ENCODE measurements around the gene NDST1. TPM values are rescaled to one million over a fixed set of nuclear protein-coding genes. Genes with fewer than 3 reads are reported as not detected.

The NDST1 gene
- total RNA-seq, 1 experiment from 2014 or later, result 33.1 TPM

DNA sequence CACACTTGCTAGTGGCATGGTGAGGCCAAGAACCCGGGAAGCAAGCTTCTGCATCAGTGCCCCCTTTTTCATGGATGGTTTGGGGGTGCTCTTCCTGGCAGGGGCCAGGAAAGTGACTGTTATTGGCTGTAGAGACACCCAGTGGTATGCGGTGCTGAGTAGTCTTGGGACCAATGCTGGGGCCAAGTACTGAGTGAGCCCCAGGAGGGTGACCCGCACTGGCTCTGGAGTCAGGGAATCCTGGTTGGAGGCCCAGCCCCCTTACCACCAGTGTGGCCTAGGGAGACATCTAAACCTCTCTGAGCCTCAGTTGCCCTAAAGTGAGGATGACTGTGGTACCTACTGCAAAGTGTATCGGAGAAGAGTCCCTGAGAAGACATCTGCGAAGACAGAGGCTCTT is 91.3 kb downstream of the NDST1 start:
- no peaks in the 10 kb centered on the region for H3K27me3 ChIP-seq (ENCODE audit: insufficient read depth, low read length)
- no peak for ATAC-seq
- no peaks in the 10 kb centered on the region for H3K9me2 ChIP-seq (ENCODE audit: insufficient read depth)
- H3K36me3 ChIP-seq (ENCODE audit: control insufficient read depth in 1 of 2, insufficient read depth in 2 of 2, low read length in 2 of 2), result no peaks in the 10 kb centered on the region
- BruUV-seq (replicated peaks), result no TSS peak
- no peaks in the 10 kb centered on the region for H4K20me1 ChIP-seq (ENCODE audit: insufficient read depth)
- ChIA-PET RAD21 (ENCODE audit: low non-redundant PET in 1 of 2, low total read pairs in 2 of 2, uncharacterized antibody in 2 of 2, unreplicated experiment in 2 of 2) (no interaction called here), CTCF (no interaction called here), POLR2A (no interaction called here)
- H3K4me3 ChIP-seq (replicated peaks in 1 of 2; ENCODE audit: low read depth in 1 of 2, low read length in 2 of 2), result no peak overlapping the region
- TF ChIP-seq POLR2A (IDR thresholded peaks at IDR 0.05; ENCODE audit: borderline replicate concordance, extremely low read depth, insufficient read depth, insufficient read length) (no peak), ZNF274 (IDR thresholded peaks at IDR 0.05; ENCODE audit: low read depth, low read length) (no peak), CBX3 (IDR thresholded peaks at IDR 0.05; ENCODE audit: low read depth) (no peak), YY1 (IDR thresholded peaks at IDR 0.05; ENCODE audit: extremely low read depth, insufficient replicate concordance, low read depth, low read length) (no peak), RAD21 (IDR thresholded peaks at IDR 0.05; ENCODE audit: low read depth) (no peak), JUND (IDR thresholded peaks at IDR 0.05) (no peak)
- no peak overlapping the region for H3K27ac ChIP-seq (ENCODE audit: low read depth, low read length)
- no peak for DNase-seq (ENCODE audit: low read depth, low spot score)
- H2AFZ ChIP-seq (ENCODE audit: low read depth, low read length, poor library complexity, severe bottlenecking), result no peak overlapping the region
- no peak overlapping the region for H3K9ac ChIP-seq (ENCODE audit: low read length)
- intact Hi-C loops (cut with micrococcal nuclease), result no loop called here
- peaks cover 0 to 5% of the 10 kb centered on the region in 2 experiments; a peak in 2 of 4 replicates for H3K4me1 ChIP-seq (ENCODE audit: control insufficient read depth in 1 of 2, insufficient read depth in 2 of 2, low read length in 2 of 2)
- no peaks in the 10 kb centered on the region for H3K9me3 ChIP-seq (ENCODE audit: control insufficient read depth in 1 of 2, insufficient read depth in 1 of 2, low read depth in 1 of 2, low read length in 2 of 2)
- H3K79me2 ChIP-seq (ENCODE audit: insufficient read depth, low read length), result no peaks in the 10 kb centered on the region
- H3K4me2 ChIP-seq (ENCODE audit: low read length), result no peak overlapping the region

DNA sequence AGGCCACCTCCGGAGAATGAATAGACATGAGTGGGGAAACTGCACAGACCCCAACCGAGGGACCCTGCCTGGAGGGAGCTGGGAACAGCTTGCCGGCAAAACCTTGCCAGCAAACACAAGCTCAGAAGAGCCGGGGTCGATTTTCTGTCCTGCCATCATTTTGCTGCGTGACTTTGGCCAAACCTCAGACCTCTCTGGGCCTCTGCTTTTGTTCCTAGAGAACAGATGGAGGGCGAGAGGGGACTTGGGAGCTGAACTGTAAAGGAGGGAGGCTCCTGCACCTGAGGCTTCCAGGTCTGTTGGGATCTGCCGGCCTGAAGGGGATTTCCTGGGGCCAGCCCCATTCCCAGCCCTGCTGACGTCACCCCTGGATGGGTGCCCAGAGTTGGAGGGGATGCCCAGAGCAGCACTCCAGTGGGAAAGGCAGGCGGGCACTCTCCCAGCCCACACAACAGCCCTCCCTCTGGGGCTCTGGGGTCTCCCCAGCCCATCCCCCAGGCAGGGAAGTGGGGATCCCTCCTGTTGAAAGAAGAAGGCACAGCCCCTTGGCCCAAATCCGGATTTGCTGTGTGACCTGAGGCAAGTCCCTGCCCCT is 92.1 kb downstream of the NDST1 start:
- Histone ChIP-seq H3K9me3 (ENCODE audit: control insufficient read depth in 1 of 2, insufficient read depth in 1 of 2, low read depth in 1 of 2, low read length in 2 of 2) (no peaks in the 10 kb centered on the region), H3K4me2 (ENCODE audit: low read length) (no peak overlapping the region), H3K36me3 (ENCODE audit: control insufficient read depth in 1 of 2, insufficient read depth in 2 of 2, low read length in 2 of 2) (no peaks in the 10 kb centered on the region), H3K4me3 (replicated peaks in 1 of 2; ENCODE audit: low read depth in 1 of 2, low read length in 2 of 2) (no peak overlapping the region), H3K9me2 (ENCODE audit: insufficient read depth) (no peaks in the 10 kb centered on the region), H2AFZ (ENCODE audit: low read depth, low read length, poor library complexity, severe bottlenecking) (no peak overlapping the region), H3K4me1 (ENCODE audit: control insufficient read depth in 1 of 2, insufficient read depth in 2 of 2, low read length in 2 of 2) (peaks cover 0 to 5% of the 10 kb centered on the region in 2 experiments; a peak in 2 of 4 replicates), H3K79me2 (ENCODE audit: insufficient read depth, low read length) (no peaks in the 10 kb centered on the region), H3K27me3 (ENCODE audit: insufficient read depth, low read length) (no peaks in the 10 kb centered on the region), H3K9ac (ENCODE audit: low read length) (no peak overlapping the region), H3K27ac (ENCODE audit: low read depth, low read length) (no peak overlapping the region), H4K20me1 (ENCODE audit: insufficient read depth) (no peaks in the 10 kb centered on the region)
- intact Hi-C loops (cut with micrococcal nuclease), result no loop called here
- no TSS peak for BruUV-seq (replicated peaks)
- ChIA-PET CTCF (no interaction called here), RAD21 (ENCODE audit: low non-redundant PET in 1 of 2, low total read pairs in 2 of 2, uncharacterized antibody in 2 of 2, unreplicated experiment in 2 of 2) (no interaction called here), POLR2A (no interaction called here)
- TF ChIP-seq, protein P1, sequence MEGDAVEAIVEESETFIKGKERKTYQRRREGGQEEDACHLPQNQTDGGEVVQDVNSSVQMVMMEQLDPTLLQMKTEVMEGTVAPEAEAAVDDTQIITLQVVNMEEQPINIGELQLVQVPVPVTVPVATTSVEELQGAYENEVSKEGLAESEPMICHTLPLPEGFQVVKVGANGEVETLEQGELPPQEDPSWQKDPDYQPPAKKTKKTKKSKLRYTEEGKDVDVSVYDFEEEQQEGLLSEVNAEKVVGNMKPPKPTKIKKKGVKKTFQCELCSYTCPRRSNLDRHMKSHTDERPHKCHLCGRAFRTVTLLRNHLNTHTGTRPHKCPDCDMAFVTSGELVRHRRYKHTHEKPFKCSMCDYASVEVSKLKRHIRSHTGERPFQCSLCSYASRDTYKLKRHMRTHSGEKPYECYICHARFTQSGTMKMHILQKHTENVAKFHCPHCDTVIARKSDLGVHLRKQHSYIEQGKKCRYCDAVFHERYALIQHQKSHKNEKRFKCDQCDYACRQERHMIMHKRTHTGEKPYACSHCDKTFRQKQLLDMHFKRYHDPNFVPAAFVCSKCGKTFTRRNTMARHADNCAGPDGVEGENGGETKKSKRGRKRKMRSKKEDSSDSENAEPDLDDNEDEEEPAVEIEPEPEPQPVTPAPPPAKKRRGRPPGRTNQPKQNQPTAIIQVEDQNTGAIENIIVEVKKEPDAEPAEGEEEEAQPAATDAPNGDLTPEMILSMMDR (IDR thresholded peaks at IDR 0.05 in 2 of 3, conservative IDR thresholded peaks at IDR 0.05 in 1 of 3; ENCODE audit: borderline replicate concordance in 1 of 3, insufficient read depth in 1 of 3, low read depth in 2 of 3, low read length in 2 of 3), result no peak
- TF ChIP-seq SIN3A (IDR thresholded peaks at IDR 0.05; ENCODE audit: low read depth), result no peak
- TF ChIP-seq, protein P2, sequence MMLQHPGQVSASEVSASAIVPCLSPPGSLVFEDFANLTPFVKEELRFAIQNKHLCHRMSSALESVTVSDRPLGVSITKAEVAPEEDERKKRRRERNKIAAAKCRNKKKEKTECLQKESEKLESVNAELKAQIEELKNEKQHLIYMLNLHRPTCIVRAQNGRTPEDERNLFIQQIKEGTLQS (IDR thresholded peaks at IDR 0.05), result no peak
- no peak for TF ChIP-seq SP1 (IDR thresholded peaks at IDR 0.05; ENCODE audit: low read depth)
- TF ChIP-seq JUND (IDR thresholded peaks at IDR 0.05), result no peak
- TF ChIP-seq FOSL1 (IDR thresholded peaks at IDR 0.05; ENCODE audit: low read depth), result no peak
- TF ChIP-seq, protein P3, sequence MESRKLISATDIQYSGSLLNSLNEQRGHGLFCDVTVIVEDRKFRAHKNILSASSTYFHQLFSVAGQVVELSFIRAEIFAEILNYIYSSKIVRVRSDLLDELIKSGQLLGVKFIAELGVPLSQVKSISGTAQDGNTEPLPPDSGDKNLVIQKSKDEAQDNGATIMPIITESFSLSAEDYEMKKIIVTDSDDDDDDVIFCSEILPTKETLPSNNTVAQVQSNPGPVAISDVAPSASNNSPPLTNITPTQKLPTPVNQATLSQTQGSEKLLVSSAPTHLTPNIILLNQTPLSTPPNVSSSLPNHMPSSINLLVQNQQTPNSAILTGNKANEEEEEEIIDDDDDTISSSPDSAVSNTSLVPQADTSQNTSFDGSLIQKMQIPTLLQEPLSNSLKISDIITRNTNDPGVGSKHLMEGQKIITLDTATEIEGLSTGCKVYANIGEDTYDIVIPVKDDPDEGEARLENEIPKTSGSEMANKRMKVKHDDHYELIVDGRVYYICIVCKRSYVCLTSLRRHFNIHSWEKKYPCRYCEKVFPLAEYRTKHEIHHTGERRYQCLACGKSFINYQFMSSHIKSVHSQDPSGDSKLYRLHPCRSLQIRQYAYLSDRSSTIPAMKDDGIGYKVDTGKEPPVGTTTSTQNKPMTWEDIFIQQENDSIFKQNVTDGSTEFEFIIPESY (IDR thresholded peaks at IDR 0.05; ENCODE audit: extremely low read depth, insufficient replicate concordance, low read length), result no peak
- TF ChIP-seq SRF (IDR thresholded peaks at IDR 0.05; ENCODE audit: low read depth), result no peak
- ATAC-seq, result 0 out of 2 replicates have a peak, but pooled peaks have one; percentile 47
- DNase-seq (ENCODE audit: low read depth, low spot score), result no peak
